ENCODE measurements around the gene OGA.

DNA sequence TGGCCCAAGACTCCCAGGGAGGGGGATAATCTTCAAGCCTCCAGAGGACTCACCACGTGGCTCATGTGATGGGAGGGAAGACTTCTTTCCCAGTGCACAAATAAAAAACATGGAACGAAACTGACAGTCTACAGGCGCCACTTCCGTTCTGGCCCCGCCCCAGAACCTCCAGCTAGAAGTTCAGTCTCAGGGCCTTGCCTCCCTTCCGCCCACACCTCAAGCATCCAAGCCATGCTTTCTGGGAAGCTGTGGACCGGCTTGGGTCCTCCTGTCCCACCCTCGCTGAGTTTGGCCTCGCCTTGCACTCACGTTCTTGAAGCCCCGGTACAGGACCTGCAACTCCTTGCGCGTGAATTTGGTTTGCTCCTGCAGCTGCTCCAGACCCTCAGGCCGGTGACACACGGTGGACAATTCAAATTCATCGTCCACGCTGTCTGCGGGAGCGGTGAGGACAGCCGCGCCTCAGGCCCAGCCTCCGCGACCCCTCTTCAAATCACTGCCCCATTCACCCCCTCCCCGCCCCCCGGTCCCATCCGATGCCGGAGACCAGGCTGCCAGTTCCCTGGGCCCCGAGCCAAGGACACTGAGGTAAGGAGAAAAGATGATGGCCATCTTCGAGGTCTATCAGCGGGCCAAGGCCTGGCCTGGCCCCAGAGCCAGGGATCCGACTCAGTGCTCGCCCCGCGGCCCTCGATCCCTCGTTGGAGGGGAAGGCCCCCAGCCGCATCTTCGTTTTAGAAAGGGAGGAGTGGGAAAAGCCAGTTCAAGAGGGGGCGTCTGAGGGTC is 10.7 kb upstream of the OGA start:
- TF ChIP-seq CTCF (IDR thresholded peaks at IDR 0.05) (no peak), EZH2 (IDR thresholded peaks at IDR 0.05; ENCODE audit: borderline replicate concordance, insufficient read depth, low read depth, low read length, poor library complexity, severe bottlenecking) (no peak)

Measured in B cell (primary cell).